H1 (cell line): Measurements from ENCODE around the gene CELF4. TPM values are rescaled to one million over a fixed set of nuclear protein-coding genes. Genes with fewer than 3 reads are reported as not detected.
"Not testable (repeated sequence)": the region's sequence is repeated elsewhere in the genome, so short reads cannot be mapped to it uniquely, and the experiment has no call there.

Source experiments
- CTCF ChIA-PET: fragments of 300-600 bp; sonication (Branson Sonifier 250); formaldehyde crosslinking; loops from one replicate; lab custom pipeline; 2021; ENCODE audit not compliant: partially characterized antibody; lab: Charles Lee
- POLR2A ChIA-PET: fragments of 300-600 bp; sonication (Branson Sonifier 250); formaldehyde crosslinking; loops from one replicate; lab custom pipeline; 2021; ENCODE audit warnings: inconsistent platforms; ENCODE audit not compliant: partially characterized antibody; lab: Charles Lee
- DNase-seq, 2 experiments: peaks; one replicate each; pipeline versions ENCODE4 v3.0.0 to v3.0.0-alpha.2; 2010 to 2022; ENCODE audit warnings: low spot score in 2 of 2, low read depth in 1 of 2, mixed read lengths in 1 of 2
- FAIRE-seq: peaks from 2 replicates; lab custom pipeline; 2011; peaks lifted over from hg19 to GRCh38; lab: Jason Lieb, UNC
- H2AFZ ChIP-seq: 2 replicates; pipeline ENCODE4 v1.8.1; 2012; ENCODE audit warnings: low read length, inconsistent platforms
- H2AK5ac ChIP-seq: 2 replicates; pipeline ENCODE4 v1.6.1; 2013; ENCODE audit warnings: low read depth, low read length
- H2BK120ac ChIP-seq: replicated peaks from 2 replicates; pipeline ENCODE3; 2013; ENCODE audit warnings: low read depth, low read length, inconsistent platforms
- H2BK12ac ChIP-seq: 2 replicates; pipeline ENCODE4 v1.6.1; 2013; ENCODE audit warnings: low read depth, low read length
- H2BK15ac ChIP-seq: 2 replicates; pipeline ENCODE4 v1.6.1; 2013; ENCODE audit warnings: low read length
- H2BK20ac ChIP-seq: 2 replicates; pipeline ENCODE4 v1.6.1; 2013; ENCODE audit warnings: low read length
- H2BK5ac ChIP-seq: 2 replicates; pipeline ENCODE4 v1.6.1; 2013; ENCODE audit warnings: low read depth, low read length
- H3K14ac ChIP-seq: 2 replicates; pipeline ENCODE4 v1.6.1; 2013; ENCODE audit warnings: inconsistent platforms; ENCODE audit not compliant: insufficient read length
- H3K18ac ChIP-seq: 2 replicates; pipeline ENCODE4 v1.6.1; 2013; ENCODE audit warnings: low read length; ENCODE audit errors: extremely low read depth
- H3K23ac ChIP-seq: 2 replicates; pipeline ENCODE4 v1.6.1; 2013; ENCODE audit warnings: inconsistent platforms; ENCODE audit not compliant: insufficient read length
- H3K23me2 ChIP-seq: 2 replicates; pipeline ENCODE4 v1.6.1; 2013; ENCODE audit warnings: low read depth, low read length
- H3K27ac ChIP-seq: 2 replicates; pipeline ENCODE4 v1.6.1; 2011; ENCODE audit warnings: low read depth, low read length, inconsistent platforms
- H3K27me3 ChIP-seq, 4 experiments: replicated peaks in 1 of 4; 1 replicate in 1 of 4; 2 replicates in 3 of 4; pipeline versions ENCODE4 v1.6.1 to v1.8.1; 2011 to 2013; ENCODE audit warnings: low read length in 3 of 4, mild to moderate bottlenecking in 3 of 4, inconsistent platforms in 2 of 4, mixed read lengths in 2 of 4, moderate library complexity in 1 of 4; ENCODE audit not compliant: control insufficient read depth in 3 of 4, insufficient read depth in 3 of 4; ENCODE audit errors: extremely low read depth in 1 of 4
- H3K36me3 ChIP-seq, 4 experiments: 2 replicates each; pipeline versions ENCODE4 v1.6.1 to v1.8.1; 2011 to 2013; ENCODE audit warnings: mild to moderate bottlenecking in 4 of 4, low read length in 3 of 4, moderate library complexity in 2 of 4, control low read depth in 1 of 4, inconsistent platforms in 1 of 4; ENCODE audit not compliant: insufficient read depth in 4 of 4, control insufficient read depth in 2 of 4
- H3K4ac ChIP-seq: replicated peaks from 2 replicates; pipeline ENCODE3; 2013; ENCODE audit warnings: low read length, low read depth, mixed read lengths, inconsistent platforms; ENCODE audit not compliant: insufficient read length
- H3K4me1 ChIP-seq, 4 experiments: replicated peaks in 1 of 4; 1 replicate in 1 of 4; 2 replicates in 3 of 4; pipeline versions ENCODE4 v1.6.1 to v1.8.1; 2011 to 2013; ENCODE audit warnings: low read length in 3 of 4, inconsistent platforms in 2 of 4, mixed read lengths in 1 of 4; ENCODE audit not compliant: insufficient read depth in 4 of 4, control insufficient read depth in 3 of 4
- H3K4me2 ChIP-seq, 2 experiments: 2 replicates each; pipeline versions ENCODE4 v1.6.1 to v1.8.1; 2011 to 2013; ENCODE audit warnings: low read depth in 2 of 2, low read length in 2 of 2, control low read depth in 1 of 2, inconsistent platforms in 1 of 2, mild to moderate bottlenecking in 1 of 2; ENCODE audit not compliant: insufficient read depth in 1 of 2
- H3K4me3 ChIP-seq, 4 experiments: fragments of 200-600, 300-600 bp in 1 of 4; sonication (generic), shearing (Covaris generic), sonication (Bioruptor Twin) in 1 of 4; 2 replicates each; pipeline versions ENCODE4 v1.5.1 to v1.8.1; 2011 to 2016; ENCODE audit warnings: low read length in 4 of 4, low read depth in 3 of 4, control low read depth in 2 of 4, inconsistent platforms in 2 of 4, mild to moderate bottlenecking in 2 of 4, mixed read lengths in 1 of 4, moderate library complexity in 1 of 4; ENCODE audit not compliant: insufficient read depth in 2 of 4; ENCODE audit errors: extremely low read depth in 1 of 4
- H3K56ac ChIP-seq: replicated peaks from 2 replicates; pipeline ENCODE3; 2013; ENCODE audit warnings: low read depth, mild to moderate bottlenecking, mixed read lengths, low read length, inconsistent platforms; ENCODE audit not compliant: insufficient read length
- H3K79me1 ChIP-seq: 2 replicates; pipeline ENCODE4 v1.6.1; 2013; ENCODE audit warnings: low read depth, low read length, control low read depth
- H3K79me2 ChIP-seq, 2 experiments: 2 replicates each; pipeline versions ENCODE4 v1.6.1 to v1.8.1; 2012 to 2013; ENCODE audit warnings: low read length in 2 of 2, mild to moderate bottlenecking in 2 of 2, inconsistent platforms in 1 of 2; ENCODE audit not compliant: insufficient read depth in 2 of 2, control insufficient read depth in 1 of 2
- H3K9ac ChIP-seq, 4 experiments: replicated peaks in 1 of 4; 1 replicate in 1 of 4; 2 replicates in 3 of 4; pipeline versions ENCODE4 v1.6.1 to v1.8.1; 2011 to 2013; ENCODE audit warnings: low read depth in 3 of 4, low read length in 3 of 4, control low read depth in 2 of 4, mild to moderate bottlenecking in 2 of 4, moderate library complexity in 2 of 4, inconsistent platforms in 1 of 4; ENCODE audit errors: extremely low read depth in 1 of 4
- H3K9me3 ChIP-seq, 2 experiments: 2 replicates each; pipeline versions ENCODE4 v1.6.1 to v1.8.1; 2012 to 2013; ENCODE audit warnings: mild to moderate bottlenecking in 2 of 2, moderate library complexity in 2 of 2, control low read depth in 1 of 2, inconsistent platforms in 1 of 2, low read depth in 1 of 2, low read length in 1 of 2, mixed read lengths in 1 of 2; ENCODE audit not compliant: insufficient read depth in 2 of 2
- H4K20me1 ChIP-seq, 2 experiments: replicated peaks in 1 of 2; 2 replicates each; pipeline versions ENCODE3 to v1.8.1; 2011 to 2013; ENCODE audit warnings: inconsistent platforms in 2 of 2, low read length in 2 of 2, mild to moderate bottlenecking in 1 of 2; ENCODE audit not compliant: insufficient read depth in 2 of 2, control insufficient read depth in 1 of 2
- H4K5ac ChIP-seq: 2 replicates; pipeline ENCODE4 v1.6.1; 2013; ENCODE audit warnings: low read length, low read depth, mixed read lengths, inconsistent platforms; ENCODE audit not compliant: insufficient read length
- H4K8ac ChIP-seq: 2 replicates; pipeline ENCODE4 v1.8.0; 2013; ENCODE audit warnings: mild to moderate bottlenecking, moderate library complexity, low read length, inconsistent platforms; ENCODE audit not compliant: insufficient read depth; ENCODE audit errors: extremely low read depth
- H4K91ac ChIP-seq: replicated peaks from 2 replicates; pipeline ENCODE3; 2013; ENCODE audit warnings: low read length, mixed read lengths, inconsistent platforms; ENCODE audit not compliant: insufficient read length
- WGBS, 2 experiments: shearing (Covaris generic) in 1 of 2; methylation state at CpG; one replicate each; pipeline versions ENCODE4 v1.1.6 to v1.1.7; 2013 to 2015; ENCODE audit warnings: low lambda C conversion rate in 2 of 2, mixed read lengths in 2 of 2, inconsistent platforms in 1 of 2, low coverage in 1 of 2, missing lambda C conversion rate in 1 of 2; ENCODE audit not compliant: insufficient replicate concordance in 2 of 2, insufficient coverage in 1 of 2, insufficient read length in 1 of 2; ENCODE audit errors: extremely low coverage in 1 of 2, missing lambda C conversion rate in 1 of 2; 5-methylcytosine and 5-hydroxymethylcytosine counted together
- polyA plus RNA-seq, 7 experiments: library from polyadenylated mRNA; depleted of rRNA in 3 of 7; stranded (reverse) in 5 of 7; unstranded in 2 of 7; fragments of >200 nt in 5 of 7; fragments of 200-250 nt in 2 of 7; gene quantifications; 1 replicate in 5 of 7; 2 replicates in 1 of 7; 4 replicates in 1 of 7; pipeline versions ENCODE4 v1.2.1 to v1.2.3, GENCODE V29; 2011 to 2013; ENCODE audit warnings: missing spikeins in 2 of 7, mixed read lengths in 2 of 7
- total RNA-seq: library from RNA; stranded (reverse); fragmentation: NEBNext Ultra II Directional; extraction: Animal tissue kit (Norgen Biotek cat#: 25700); gene quantifications from 2 replicates; pipeline ENCODE4 v1.2.1, GENCODE V29; 2021

CELF4 gene
- total and polyA plus RNA-seq, 2 of the 8 experiments (the other 6 are each of a cell fraction or from before 2014, with no cell fraction given), result 1.6 to 3.4 TPM

DNA sequence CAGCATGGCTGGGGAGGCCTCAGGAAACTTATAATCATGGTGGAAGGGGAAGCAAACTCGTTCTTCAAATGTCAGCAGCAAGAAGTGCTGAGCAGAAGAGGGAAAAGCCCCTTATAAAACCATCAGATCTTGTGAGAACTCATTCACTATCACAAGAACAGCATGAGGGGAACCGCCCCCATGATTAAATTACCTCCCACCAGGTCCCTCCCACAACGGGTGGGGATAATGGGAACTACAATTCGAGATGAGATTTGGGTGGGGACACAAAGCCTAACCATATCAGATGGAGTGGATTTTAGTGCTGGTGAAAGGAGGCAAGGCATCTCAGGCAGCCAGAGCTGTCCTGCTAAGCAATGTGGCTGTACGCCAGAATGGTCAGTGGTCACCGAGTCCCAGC, 104.3 kb downstream of the CELF4 start:
- not testable (repeated sequence) for H3K56ac ChIP-seq, H2BK120ac ChIP-seq, H2AK5ac ChIP-seq, DNase-seq, H3K9ac ChIP-seq, H3K79me1 ChIP-seq, H2AFZ ChIP-seq, H3K27me3 ChIP-seq, H3K14ac ChIP-seq, H3K4me3 ChIP-seq, H3K18ac ChIP-seq, H2BK5ac ChIP-seq, H2BK12ac ChIP-seq, H3K4me2 ChIP-seq, H3K4ac ChIP-seq, H4K91ac ChIP-seq, H3K36me3 ChIP-seq, H2BK20ac ChIP-seq, FAIRE-seq, H3K23me2 ChIP-seq, H3K23ac ChIP-seq, H4K5ac ChIP-seq, H3K79me2 ChIP-seq, H3K9me3 ChIP-seq, H4K20me1 ChIP-seq, H4K8ac ChIP-seq, H3K4me1 ChIP-seq, H3K27ac ChIP-seq
- WGBS, 2 experiments, result 83% methylated on average over 6 of the region's 6 CpGs; no CpG with 5 or more reads in 1 of the 2 experiments
- POLR2A ChIA-PET, result interaction anchor here (1.3 kb wide), 2 partner anchors 24 kb away, joined by 3 read pairs; no protein-coding TSS in a partner anchor
- CTCF ChIA-PET, result interaction anchor here (0.8 to 5.5 kb wide), 8 partner anchors 7 to 118 kb away, joined by 3 to 43 read pairs (median 6); no protein-coding TSS in a partner anchor
- 0 out of 2 replicates have a peak overlapping the region, but pooled peaks have one; percentile 46 for H2BK15ac ChIP-seq
